Activated CD4-positive, alpha-beta T cell treated with anti-CD3 and anti-CD28 coated beads, Interleukin-2, amount 50 U/mL, for 24 hours (primary cell): ENCODE results near the gene EEF1AKMT4.

Source experiments
- DNase-seq, 2 donors: peaks; one replicate each; pipeline ENCODE4 v3.0.0-alpha.2; 2020; ENCODE audit warnings: low read depth in 1 of 2, low spot score in 1 of 2

The EEF1AKMT4 gene

DNA sequence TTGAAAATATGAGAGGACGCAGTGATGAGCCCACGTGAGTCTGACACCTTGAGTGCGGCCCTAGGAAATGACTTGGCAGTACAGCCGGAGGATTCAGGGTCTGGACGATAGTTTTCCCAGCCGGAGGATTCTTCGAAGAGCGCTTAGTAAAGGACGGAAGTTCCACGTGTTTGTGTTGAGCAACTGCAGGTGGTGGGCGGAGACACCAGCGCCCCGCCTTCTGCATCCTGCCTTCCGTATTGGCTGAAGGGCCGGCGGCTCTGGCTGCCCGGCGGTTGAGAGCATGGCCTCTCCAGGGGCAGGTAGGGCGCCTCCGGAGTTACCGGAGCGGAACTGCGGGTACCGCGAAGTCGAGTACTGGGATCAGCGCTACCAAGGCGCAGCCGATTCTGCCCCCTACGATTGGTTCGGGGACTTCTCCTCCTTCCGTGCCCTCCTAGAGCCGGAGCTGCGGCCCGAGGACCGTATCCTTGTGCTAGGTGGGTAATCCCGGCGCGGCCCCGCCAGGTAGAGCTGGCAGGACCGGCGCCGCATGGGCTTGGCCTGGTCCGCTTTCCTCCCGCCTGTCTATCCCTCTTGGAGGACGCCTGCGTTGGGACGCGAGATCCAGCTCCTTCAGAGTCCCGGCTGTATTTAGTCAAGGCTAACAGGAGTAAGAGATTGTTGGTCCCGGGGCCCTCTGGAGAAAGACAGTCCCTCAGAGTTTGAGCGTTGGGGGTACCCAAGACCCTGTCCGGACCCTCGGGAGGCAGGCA is at the start of gene EEF1AKMT4:
Gene EEF1AKMT4, plus strand, starts transcription at position 261 of the 755 bp plus-strand sequence. Its CDS starts 23 bp downstream, at position 284.
- DNase-seq, result peak; percentile 88 to 95

DNA sequence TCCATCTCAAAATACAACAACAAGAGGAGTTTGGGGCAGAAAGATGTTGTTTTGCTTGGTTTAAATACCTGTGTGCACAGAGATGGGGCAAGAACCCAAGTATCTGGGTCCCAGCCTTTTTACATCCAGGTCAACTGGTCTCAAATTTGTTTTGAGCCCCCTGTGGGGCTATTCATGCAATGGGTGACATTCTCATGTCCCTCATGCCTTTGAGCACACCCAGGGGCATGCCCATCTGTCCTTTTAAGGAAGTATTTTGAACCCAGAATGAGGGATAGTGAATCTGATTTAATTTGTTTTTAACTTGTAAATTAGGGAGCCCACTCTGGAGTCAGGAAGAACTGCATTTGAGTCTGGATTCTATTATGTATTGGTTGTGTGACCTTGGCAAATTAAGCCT is 48.6 kb upstream of the EEF1AKMT4 start:
- no peak for DNase-seq

DNA sequence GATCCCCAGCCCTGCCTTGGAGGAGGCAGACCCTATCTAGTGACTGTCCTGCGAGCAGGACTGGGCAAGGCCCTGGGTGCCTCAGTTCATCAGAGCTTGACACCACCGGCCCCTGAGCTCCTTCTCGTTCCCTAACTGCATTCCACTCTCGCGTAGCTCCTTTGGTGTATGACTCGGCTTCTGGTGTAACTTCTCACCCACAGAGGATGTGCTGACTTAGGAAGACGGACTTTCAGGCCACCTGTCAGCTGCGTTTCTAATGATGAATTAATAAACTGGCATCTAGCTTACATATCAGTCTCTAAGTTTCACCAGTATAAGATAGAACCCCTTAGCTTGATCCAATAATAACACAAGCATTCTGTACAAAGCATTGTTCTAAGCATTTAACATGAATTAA is 45.9 kb upstream of the EEF1AKMT4 start:
- DNase-seq, result no peak

DNA sequence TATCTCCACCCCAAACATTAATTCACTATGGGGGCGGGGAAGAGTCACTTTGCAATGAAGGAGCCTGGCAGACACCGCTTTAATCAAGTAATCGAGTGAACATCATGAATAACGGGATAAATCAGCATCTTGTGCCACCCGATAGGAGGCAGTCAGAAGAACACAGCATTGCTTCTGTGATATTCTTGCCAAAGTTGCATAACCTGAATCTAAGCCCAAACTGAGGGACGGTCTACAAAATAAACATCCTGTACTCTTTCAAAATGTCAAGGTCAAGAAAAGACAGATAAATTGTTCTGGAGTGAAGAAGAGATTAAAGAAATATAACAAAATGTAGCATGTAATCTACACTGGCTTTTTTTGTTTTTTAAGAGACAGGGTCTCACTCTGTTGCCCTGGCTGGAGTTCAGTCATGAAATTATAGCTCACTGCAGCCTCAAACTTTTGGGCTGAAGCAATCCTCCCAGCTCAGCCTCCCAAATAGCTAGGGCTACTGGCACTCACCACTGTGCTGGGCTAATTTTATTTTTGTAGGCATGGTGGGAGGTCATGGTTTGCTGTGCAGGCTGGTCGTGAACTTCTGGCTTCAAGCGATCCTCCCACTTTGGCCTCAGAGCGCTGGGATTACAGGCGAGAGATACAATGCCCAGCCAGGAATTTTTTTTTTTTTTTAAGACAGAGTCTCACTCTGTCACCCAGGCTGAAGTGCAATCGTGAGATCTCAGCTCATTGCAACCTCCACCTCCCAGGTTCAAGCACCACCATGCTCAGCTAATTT is 40.1 kb upstream of the EEF1AKMT4 start:
- DNase-seq, result no peak

GRCh38 chr3:184211297-184211696 is 38.2 kb upstream of the EEF1AKMT4 start:
- DNase-seq, result no peak

GRCh38 chr3:184211718-184212117 is 37.8 kb upstream of the EEF1AKMT4 start:
- no peak for DNase-seq

DNA sequence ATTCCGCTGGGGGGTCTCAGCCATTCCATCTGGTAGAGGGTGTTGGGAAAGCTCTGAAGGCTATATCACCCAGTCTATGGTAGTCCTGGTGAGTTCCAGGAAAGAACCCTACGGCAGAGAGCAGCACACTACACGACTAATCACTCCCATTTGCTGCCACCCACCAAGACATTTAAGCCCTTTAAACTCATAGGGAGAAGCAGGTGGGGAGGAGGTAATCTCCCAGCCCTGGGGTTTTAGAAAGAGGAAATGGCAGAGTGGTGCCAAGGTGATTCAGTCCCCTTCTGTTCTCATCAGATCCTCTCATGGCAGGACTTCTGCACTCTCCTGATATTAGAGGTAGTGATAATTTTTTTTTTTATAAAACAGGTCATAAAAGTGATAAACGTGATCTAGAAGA is 30.7 kb upstream of the EEF1AKMT4 start:
- no peak for DNase-seq

DNA sequence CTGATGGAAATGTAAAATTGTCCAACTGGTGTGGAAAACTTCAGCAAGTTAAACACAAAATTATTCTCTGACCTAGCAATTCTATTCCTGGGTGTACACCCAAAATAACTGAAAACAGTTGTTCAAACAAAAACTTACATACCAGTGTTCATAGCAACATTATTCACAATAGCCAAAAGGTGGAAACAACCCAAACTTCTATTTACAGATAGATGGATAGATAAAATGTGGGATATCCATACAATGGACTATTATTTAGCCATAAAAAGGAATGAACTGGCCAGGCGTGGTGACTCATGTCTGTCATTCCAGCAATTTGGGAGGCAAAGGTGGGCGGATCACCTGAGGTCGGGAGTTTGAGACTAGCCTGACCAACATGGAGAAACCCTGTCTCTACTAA is 27.0 kb upstream of the EEF1AKMT4 start:
- DNase-seq, result no peak

DNA sequence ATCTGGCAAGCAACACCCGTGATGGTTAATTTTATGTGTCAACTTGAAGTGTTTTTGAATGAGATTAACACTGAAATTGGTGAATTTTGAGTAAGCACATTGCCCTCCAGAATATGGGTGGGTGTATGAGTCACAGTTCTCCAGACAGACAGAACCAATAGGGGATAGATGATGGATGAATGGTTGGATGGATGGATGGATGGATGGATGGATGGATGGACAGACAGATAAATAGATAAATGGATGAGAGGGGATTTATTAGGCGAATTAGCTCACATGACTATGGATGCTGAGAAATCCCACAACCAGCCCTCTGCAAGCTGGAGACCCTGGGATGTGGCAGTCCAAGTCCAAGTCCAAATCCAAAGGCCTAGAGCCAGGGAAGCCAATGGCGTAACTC is 25.5 kb upstream of the EEF1AKMT4 start:
- no peak for DNase-seq

- DNase-seq, result peak; percentile 33 to 39
These were observed 22.0 kb upstream of the EEF1AKMT4 start for GRCh38 chr3:184227481-184227935.

- no peak for DNase-seq
These were observed 20.9 kb upstream of the EEF1AKMT4 start for GRCh38 chr3:184228376-184229137.

DNA sequence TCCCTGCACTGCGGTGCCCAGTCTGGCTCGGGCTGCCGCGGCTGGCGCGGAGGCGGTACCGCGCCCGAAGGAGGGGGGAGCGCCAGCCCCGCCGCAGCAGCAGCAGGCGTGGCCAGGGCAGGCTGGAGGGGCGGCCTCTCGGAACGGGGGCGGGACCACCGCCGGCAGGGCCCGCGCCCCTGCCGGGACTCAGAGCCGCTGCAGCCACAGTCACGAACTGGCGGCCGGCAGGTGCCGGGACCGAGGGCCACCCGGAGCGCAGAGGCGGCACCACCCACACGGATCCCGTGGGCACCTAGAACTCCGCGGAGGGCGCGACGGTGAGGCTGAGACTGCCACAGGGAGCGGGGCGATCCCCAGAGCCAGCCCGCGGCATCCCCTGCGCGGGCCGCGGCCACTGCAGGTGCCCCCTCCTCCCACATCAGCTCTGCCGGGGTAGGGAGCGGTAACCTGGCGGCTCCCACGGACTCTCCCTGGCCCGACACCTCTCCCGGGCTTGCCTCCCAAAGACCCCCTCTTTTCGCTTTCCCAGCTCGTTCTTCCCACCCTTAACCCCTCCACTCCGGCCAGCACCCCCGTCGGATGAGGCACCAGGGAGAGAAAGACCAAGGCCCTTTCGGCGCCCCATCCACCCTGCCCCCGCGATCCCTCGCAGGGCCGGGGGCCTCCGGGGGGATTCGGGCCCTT is 19.9 kb upstream of the EEF1AKMT4 start, which contains the start of gene VWA5B2:
Gene VWA5B2, plus strand, starts transcription at position 192 of the 687 bp plus-strand sequence. CDS start 944 bp downstream, outside the sequence.
- peak; percentile 40 to 43 for DNase-seq

DNA sequence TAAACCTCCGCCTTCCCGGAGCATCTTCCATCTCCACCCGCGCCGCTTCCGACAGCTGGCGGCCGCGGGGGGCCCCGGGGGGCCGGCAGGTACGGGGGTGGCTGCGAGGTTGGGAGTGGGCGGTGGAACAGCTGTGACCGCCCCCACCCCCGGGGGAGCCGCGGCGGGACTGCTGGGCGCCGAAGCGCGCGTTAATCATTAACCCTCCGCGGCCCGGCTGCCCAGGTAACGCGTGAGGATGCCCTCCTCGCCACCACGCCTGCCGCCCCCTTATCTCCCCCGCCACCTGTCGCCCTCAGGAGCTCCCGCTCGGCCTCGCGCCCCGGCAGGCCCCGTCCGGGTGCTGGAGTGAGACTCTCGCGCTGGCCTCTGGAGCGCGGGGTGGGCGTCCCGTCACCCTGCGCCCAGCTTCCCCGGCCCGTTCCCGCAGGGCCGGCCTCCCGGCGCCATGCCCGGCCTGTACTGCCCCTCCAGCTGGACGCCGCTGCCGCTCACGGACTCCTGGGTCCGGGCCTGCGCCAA is 19.3 kb upstream of the EEF1AKMT4 start:
- DNase-seq, result no peak

DNA sequence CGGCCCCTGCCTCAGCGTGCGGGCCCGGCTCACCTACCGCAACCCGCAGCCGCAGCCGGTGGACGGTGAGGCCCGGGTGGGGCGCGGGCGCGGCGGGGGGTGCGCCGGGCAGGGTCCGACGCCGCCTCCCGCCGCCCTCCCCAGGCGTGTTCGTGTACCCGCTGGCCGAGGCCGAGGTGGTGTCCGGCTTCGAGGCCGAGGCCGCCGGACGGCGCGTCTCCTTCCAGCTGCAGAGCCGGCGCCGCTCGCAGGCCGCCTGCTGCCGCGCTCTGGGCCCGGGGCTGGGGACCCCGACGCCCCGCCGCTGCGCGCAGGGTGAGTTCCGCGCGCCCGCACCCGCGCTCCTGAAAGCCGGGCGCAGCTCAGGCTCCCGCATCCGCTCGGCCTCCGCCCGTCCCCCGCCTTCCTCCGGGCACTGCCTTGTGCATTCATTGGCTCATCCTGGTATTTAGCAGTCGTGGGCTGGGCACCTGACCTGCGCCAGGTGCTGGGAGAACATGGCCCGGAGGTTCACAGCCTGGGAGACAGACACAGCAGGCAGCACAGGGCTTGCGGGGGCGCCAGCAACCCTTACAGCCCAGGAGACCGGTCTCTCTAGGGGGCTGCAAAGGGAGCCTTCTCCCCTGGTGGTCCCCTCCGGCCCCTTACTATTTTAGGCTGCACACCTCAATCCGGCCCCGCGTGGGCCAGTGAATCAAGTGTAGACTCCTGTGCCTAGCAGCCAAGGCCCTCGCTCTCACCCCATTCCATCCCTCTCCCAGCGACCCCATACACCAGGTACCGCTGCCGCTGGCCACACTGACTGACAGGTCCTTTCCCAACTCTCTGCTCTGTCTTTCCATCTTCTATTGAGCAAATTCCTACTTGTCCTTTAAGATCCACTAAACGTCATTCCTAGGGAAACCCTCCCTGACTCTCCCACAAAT is 18.6 kb upstream of the EEF1AKMT4 start:
- DNase-seq, result no peak

DNA sequence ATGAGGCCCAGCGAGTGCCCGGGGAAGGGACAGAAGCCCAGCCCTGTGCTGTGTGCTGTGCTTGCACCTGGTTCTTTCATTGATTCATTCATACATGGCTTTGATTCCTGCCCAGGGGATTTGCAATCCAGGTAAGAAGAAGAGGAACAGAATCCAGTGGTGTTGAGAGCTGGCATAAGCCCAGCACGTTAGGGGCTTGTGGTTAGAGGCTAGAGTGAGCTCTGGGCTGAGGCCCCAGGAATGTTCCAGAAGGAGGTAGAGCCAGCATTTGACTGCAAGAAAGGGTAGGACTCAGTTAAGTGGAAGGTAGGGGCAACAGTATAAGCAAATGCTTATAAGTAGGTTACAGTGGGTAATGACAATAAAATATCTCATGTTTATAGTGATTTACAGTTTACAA is 17.8 kb upstream of the EEF1AKMT4 start:
- DNase-seq, result no peak

GRCh38 chr3:184233127-184233843 is 16.2 kb upstream of the EEF1AKMT4 start:
- no peak for DNase-seq

DNA sequence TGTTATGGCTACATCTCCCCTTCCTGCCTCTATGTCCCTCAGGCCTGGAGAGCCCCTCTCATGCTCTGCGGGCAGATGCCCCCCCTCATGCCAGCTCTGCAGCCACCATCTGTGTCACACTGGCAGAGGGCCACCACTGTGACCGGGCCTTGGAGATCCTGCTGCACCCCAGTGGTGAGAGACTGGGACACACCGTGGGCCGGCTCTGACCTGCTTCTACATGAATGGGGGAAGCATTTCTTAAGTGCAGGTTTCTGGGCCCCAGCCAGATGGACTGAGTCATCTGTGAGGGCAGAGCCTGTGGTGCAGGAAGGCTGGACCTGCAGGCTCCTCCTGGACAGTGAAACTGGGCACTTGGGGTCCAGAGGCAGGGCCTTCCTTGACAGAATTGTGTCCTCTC is 15.2 kb upstream of the EEF1AKMT4 start:
- no peak for DNase-seq

GRCh38 chr3:184234671-184235380 is 14.6 kb upstream of the EEF1AKMT4 start:
- DNase-seq, result no peak
